ENCODE data around the gene SGTA.
"Not testable (repeated sequence)": the region's sequence is repeated elsewhere in the genome, so short reads cannot be mapped to it uniquely, and the experiment has no call there.

The SGTA gene

DNA sequence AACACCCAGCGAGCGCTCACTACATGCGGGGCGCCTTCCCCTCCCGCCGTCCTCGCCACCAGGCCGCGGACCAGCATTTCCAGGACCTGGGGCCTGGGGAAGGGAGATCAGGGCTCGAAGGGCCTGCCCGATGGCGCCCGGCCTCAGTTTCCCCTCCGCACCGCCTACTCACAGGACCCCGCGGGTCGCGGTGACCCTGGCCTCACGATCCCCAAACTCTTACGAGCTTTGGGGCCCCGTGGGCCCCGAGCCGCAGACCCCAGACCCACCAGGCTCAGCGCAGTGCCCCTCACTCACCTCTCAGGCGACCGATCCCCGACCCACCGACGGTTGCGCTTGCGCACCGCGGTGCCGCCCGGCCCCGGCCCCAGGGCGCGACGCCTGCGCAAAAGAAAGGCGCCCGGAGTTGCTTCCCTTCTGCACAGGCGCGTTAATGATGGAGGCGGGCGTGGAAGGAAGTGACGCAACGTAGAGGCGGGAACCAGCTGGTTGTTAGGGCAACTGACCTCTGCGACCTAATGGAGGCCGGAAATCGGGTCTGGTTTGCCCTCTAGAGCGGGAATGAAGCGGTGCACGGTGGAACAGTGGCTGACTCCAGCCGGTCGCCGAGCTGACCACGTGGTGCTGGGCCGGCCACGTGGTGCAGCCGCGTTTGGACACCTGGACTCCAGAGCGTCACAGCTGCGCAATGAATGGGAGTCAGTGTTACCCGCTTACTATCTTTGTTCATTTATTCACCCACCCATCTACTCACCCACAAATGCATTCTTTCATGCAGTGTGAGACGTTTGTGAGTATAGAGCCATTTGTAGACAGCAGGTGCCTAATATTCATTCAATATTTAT is at the start of gene SGTA:
Gene SGTA, minus strand, starts transcription at position 338 of the 845 bp plus-strand sequence. CDS start 14,205 bp downstream, outside the sequence.
- DNase-seq (ENCODE audit: low read depth), result peak; percentile 93

GRCh38 chr19:2827840-2828489 is 44.9 kb upstream of the SGTA start:
- no peak for DNase-seq (ENCODE audit: low read depth)

DNA sequence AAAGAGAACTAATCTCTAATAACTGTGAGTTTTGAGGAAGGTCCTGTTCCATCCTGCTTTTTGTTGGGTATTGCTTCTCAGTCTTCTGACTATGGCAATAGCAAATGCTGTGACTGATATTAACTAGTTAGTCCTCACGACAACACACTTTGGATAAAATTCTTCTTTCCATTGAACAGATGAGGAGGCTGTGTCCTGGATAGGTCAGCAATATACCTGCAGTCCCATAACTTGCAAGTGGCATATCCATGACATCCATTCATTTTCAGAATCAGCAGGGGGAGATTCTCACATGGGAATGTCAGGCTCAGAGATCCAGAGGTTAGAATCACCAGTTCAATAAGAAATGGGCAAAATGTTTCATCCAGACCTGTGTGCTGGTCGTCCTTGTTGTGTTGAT is 43.9 kb upstream of the SGTA start:
- no peak for DNase-seq (ENCODE audit: low read depth)

- DNase-seq (ENCODE audit: low read depth), result no peak
These were observed 41.1 kb upstream of the SGTA start for GRCh38 chr19:2824129-2824528.

GRCh38 chr19:2823646-2824045 is 40.6 kb upstream of the SGTA start:
- DNase-seq (ENCODE audit: low read depth), result no peak

DNA sequence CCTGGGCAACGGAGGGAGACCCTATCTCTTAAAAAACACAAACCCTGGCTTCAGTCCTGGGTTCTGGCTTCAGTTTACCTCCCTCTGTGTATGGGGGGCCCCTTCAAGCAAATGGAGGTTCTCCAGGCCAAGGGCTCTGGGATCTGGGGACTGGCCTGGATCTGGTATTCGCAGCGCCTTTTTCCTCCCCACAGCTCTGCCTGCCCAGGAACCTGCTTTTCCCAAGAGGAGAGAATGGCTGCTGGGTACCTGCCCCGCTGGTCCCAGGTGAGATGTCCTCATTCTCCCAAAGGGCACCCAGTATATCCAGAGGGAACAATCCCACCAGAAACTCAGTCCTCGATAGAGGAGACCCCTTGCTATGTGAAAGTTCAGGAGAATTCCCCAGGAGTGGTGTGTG is 39.8 kb upstream of the SGTA start:
- DNase-seq (ENCODE audit: low read depth), result no peak

- no peak for DNase-seq (ENCODE audit: low read depth)
These were observed 37.1 kb upstream of the SGTA start for GRCh38 chr19:2820112-2820702.

DNA sequence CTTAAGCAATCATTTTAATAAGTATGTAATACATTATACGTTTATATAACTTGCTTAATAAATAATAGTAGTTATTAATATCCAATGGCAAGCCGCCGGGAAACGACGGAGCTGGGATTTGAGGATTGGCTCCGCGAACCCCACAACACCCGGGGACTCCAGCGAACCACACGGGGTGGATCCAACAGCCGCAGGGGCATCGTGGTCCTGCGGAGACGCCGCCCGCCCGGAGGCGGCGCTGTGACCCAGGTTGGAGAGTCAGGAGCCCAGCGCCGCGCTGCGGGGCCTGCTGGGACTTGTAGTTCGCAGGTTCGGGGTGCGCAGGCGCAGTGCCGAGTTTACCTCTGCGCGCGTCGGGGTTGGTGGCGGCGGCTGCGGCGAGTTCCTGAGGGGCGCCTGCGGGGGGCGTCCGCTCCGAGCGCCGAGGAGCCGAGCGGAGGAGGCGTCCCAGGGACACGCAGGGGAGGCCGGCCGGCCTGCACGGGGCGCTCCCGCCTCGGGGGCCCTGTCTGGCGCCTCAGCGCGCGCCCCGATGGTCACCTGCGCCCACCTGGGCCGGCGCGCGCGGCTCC is 36.6 kb upstream of the SGTA start, which contains the start of gene ZNF554:
Gene ZNF554, plus strand, starts transcription at position 329 of the 572 bp plus-strand sequence. Its CDS starts 204 bp downstream, at position 533.
- DNase-seq (ENCODE audit: low read depth), result peak; percentile 98

GRCh38 chr19:2817237-2817829 is 34.3 kb upstream of the SGTA start:
- not testable (repeated sequence) for DNase-seq (ENCODE audit: low read depth)

GRCh38 chr19:2816641-2817040 is 33.6 kb upstream of the SGTA start:
- no peak for DNase-seq (ENCODE audit: low read depth)

GRCh38 chr19:2815923-2816322 is 32.9 kb upstream of the SGTA start:
- no peak for DNase-seq (ENCODE audit: low read depth)

- no peak for DNase-seq (ENCODE audit: low read depth)
These were observed 32.1 kb upstream of the SGTA start for GRCh38 chr19:2815191-2815614.

- DNase-seq (ENCODE audit: low read depth), result no peak
These were observed 31.4 kb upstream of the SGTA start for GRCh38 chr19:2814426-2814825.

GRCh38 chr19:2813235-2814160 is 30.4 kb upstream of the SGTA start:
- no peak for DNase-seq (ENCODE audit: low read depth)

DNA sequence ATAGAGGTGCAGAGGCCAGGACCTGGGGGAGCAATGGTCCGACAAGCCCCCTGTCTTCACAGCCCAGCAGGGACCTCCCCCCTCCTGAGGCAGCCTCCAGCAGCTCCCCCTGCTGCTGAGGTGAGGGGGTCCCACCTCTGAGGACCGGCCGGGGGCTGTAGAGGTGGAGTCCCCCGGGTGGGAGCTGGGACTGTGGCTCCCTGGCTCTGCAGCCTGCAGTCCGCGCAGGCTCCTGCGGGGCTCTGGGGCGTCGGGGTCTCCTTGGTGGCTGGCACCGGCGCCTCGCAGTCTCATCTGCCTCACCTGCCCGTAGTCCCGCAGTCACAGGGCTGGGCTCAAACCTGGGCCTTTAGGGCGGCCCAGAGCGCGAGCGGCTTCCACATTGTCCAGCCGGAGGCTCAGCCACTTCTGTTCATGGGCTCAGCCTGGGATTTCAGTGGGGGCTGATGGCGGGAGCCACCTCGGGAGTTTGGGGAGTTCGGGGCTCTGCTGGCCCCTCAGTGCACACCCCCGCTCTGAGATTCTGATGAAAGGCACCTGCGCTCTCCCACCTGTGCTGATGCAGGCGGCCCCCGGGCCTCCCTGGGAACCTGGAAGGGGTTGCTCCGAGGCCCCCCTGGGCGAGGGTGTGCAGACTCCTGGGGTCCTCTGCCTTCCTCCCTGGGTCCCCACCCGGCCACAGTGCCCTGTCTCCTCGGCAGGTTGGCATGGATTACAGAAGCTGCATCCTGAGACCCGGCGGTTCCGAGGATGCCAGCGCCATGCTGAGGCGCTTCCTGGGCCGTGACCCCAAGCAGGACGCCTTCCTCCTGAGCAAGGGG is 29.6 kb upstream of the SGTA start:
- no peak for DNase-seq (ENCODE audit: low read depth)

DNA sequence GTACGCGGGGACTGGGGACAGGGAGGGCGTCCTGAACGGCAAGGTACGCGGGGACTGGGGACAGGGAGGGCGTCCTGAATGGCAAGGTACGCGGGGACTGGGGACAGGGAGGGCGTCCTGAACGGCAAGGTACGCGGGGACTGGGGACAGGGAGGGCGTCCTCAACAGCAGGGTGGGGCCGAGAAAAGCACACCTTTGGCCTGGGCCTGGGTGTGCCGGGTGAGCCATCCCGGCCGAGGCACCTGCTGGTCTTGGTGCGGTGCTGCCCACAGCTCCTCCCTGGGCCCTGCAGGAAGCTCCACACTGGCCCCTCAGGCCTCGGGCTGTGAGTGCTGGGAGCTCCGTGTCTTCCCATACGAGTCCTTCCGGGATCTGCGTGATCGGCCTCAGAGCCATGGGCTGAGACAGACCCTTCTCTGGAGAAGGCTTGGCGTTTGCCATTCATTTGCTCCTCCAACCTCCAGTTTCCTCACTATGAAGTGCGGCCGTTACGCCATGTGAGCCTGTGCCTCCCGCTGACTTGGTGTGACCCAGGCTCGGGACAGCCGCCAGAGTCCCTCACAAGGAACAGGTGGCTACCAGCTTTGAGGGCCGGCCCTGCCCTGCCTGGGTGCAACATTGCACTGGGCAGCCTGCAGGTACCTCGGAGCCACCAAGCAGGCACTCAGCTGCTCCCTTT is 28.8 kb upstream of the SGTA start:
- DNase-seq (ENCODE audit: low read depth), result no peak

DNA sequence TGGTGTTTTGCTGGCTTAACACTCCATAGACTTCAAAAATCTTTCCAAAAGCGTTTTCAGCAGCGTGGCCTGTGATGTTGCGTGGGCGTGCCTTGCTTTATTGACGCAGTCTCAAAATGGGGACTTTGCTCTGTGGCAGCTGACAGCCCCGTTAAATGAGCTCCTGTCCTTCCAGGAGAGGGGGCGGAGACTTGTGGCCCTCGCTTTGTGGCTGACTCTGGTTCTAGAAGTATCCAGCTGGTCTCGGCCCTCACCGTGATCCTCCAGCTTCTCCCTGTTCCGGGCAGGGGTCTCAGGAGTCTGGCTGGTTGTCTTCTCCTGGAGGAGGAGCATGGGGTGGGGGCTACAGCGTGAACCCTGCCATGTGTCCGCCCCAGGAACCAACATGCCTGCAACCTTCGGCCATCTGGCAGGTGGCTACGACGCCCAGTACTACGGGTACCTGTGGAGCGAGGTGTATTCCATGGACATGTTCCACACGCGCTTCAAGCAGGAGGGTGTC is 28.2 kb upstream of the SGTA start:
- no peak for DNase-seq (ENCODE audit: low read depth)

DNA sequence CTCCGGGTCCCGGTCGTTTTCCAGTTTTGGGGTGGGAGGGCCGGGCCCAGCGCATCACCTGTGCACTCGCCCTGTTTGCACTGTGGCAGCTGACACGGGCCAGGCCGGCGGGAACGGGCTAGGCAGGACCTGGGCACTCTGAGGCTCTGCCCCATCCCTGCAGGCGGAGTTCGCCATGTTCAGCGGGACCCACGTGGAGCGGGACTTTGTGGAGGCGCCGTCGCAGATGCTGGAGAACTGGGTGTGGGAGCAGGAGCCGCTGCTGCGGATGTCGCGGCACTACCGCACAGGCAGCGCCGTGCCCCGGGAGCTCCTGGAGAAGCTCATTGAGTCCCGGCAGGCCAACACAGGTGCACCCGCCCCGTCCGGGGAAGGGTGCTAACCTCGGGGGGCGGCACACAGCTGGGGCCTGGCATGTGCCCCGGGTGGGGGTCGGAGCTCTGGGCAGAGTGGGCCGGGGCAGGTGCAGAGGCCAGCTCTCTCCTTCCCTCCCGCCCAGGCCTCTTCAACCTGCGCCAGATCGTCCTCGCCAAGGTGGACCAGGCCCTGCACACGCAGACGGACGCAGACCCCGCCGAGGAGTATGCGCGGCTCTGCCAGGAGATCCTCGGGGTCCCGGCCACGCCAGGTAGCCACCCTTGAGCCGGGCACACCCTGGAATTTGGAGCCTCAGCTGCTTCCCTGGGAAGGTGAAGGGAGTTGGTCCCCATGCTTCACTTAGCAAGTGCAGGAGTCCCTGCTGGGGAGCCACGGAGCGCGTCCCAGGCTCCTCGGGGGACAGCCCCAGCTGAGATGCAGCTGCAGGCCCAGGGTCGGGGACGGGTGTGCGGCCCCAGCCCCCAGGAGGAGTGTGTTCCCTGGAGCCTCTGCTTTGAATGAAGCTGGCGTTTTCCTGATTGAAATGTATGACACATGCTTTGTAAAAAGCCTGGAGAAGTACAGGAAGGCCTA is 27.3 kb upstream of the SGTA start:
- DNase-seq (ENCODE audit: low read depth), result no peak

Measured in stimulated activated CD8-positive, alpha-beta memory T cell treated with anti-CD3 and anti-CD28 coated beads, Interleukin-4, amount 100 ng/mL, for 24 hours (primary cell).